GM18861 (cell line): ENCODE measurements around the gene AFAP1L1.

ENCODE experiments used
- ATAC-seq: cut with Tn5 transposase; IDR thresholded peaks from one replicate; pipeline ENCODE4 v1.9.1; 2021; ENCODE audit not compliant: unreplicated experiment

The AFAP1L1 gene

GRCh38 chr5:149344151-149344550 is 72.5 kb downstream of the AFAP1L1 start:
- no peak for ATAC-seq

GRCh38 chr5:149345147-149345891 is 73.7 kb downstream of the AFAP1L1 start, which contains the start of gene GRPEL2:
TSS of gene GRPEL2 (plus strand) at chr5:149345499. CDS start at chr5:149345540, 41 bp downstream.
- ATAC-seq = peak; percentile 94

GRCh38 chr5:149345892-149346222 is 74.2 kb downstream of the AFAP1L1 start:
- ATAC-seq = no peak

- no peak for ATAC-seq
These were observed 76.9 kb downstream of the AFAP1L1 start for GRCh38 chr5:149348518-149348917.

DNA sequence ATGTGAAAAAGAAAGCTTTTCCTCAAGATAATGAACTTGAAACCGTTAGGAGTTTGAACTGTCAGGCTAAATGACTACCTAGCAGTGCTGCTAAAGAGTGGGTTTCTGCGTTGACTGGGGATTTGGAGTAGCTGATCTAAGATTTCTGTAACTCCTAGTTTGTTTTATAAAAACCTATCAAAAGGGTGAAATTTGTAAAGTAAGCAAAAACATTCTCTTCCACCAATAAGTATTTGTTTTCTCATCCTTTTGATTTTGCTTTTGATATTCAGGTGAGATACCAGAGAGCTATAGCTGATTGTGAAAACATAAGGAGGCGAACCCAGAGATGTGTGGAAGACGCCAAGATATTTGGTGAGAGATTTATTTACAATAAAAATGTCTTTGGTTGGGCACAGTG is 77.7 kb downstream of the AFAP1L1 start:
- ATAC-seq = no peak

GRCh38 chr5:149352169-149352568 is 80.5 kb downstream of the AFAP1L1 start:
- ATAC-seq = no peak

- ATAC-seq = no peak
These were observed 82.3 kb downstream of the AFAP1L1 start for GRCh38 chr5:149353911-149354310.

GRCh38 chr5:149355688-149356087 is 84.0 kb downstream of the AFAP1L1 start:
- ATAC-seq = no peak

GRCh38 chr5:149356391-149356790 is 84.7 kb downstream of the AFAP1L1 start:
- no peak for ATAC-seq

GRCh38 chr5:149357370-149358293 is 86.0 kb downstream of the AFAP1L1 start, which contains the start of gene PCYOX1L:
TSS of gene PCYOX1L (plus strand) at chr5:149358046. CDS start at chr5:149358069, 23 bp downstream.
- ATAC-seq = peak; percentile 97

GRCh38 chr5:149358294-149358651 is 86.6 kb downstream of the AFAP1L1 start:
- no peak for ATAC-seq

DNA sequence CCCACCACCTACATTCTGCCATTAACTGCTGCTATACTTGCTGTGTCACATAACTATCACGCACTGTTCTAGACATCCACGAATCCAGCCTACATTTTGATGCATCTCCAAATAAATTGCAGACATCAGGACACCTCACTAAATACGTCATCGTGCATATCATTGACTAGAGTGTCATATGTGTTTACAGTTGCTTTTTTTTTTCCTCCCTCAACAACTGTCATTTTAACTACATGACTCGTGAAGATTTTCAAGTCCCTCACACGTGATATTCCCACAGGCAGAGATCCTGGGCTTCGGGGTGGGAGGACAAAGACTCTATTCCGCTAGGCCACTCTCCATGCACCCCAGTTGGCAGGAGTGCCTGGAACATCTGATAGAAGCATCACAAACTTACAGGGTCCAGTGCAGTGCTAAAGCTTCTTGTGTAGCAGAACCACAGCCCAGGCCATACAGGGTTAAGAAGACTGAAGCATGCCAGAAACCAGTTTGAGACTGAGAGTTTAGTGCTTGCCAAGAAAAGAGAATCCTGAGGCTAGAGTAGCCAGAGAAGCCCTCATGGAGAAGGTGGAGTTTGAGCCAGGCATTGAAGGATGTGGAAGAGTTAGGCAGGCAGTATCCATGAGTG is 87.3 kb downstream of the AFAP1L1 start:
- no peak for ATAC-seq

DNA sequence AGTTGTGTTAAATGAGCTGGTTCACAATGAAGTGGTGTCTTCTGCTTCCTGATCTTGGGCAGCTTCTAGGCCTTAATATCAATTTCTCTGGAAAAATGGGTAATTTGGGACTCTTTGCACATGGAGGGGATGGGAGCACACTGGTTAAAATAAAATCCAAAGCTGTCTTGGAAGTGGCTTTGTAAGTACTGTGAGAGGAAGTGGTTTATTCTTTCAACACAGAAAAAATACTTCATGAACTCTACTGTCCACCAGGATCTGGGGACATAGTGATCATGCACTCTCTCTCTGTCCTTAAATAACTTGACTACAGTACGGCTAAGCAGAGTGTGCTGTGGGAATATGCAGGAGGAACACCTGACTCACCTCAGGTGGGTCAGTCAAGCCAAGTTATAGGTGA is 88.6 kb downstream of the AFAP1L1 start:
- ATAC-seq = no peak

- no peak for ATAC-seq
These were observed 90.9 kb downstream of the AFAP1L1 start for GRCh38 chr5:149362541-149362940.

DNA sequence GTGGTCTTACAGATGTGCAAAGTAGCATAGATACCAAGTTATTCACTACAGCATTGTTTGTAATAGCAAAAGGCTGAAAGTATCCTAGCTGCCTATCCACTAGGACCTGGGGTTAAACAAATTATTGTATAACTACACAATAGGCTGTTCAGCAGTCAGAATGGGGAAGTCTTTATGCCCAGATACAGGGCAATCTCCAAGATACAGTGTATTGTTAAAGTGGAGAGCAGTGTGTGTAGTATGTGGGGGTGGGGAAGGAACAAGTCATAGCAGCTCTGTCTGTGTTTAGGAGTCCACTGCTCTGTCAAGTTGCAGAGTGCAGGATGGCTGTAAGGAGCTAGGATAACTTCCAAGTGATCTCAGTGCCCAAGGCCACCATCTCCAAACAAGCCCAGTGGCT is 91.7 kb downstream of the AFAP1L1 start:
- ATAC-seq = no peak

DNA sequence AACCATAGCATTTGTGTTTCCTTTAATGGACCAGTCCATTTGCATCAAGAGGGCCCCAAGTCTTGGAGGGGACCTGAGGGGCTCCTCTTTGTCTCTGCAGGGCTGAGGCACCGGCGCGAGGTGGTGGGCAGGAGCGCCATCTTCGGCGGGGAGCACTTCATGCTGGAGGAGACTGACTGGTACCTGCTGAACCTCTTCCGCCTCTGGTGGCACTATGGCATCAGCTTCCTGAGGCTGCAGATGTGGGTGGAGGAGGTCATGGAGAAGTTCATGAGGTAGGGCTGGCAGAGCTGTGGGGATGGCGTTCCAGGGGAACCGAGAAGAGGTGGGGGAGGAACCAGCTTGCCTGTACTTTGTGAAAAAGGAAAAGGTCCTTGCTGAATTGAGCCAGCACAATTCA is 92.3 kb downstream of the AFAP1L1 start:
- ATAC-seq = no peak

- no peak for ATAC-seq
These were observed 93.1 kb downstream of the AFAP1L1 start for GRCh38 chr5:149364719-149365118.

GRCh38 chr5:149365418-149365817 is 93.8 kb downstream of the AFAP1L1 start:
- ATAC-seq = no peak

DNA sequence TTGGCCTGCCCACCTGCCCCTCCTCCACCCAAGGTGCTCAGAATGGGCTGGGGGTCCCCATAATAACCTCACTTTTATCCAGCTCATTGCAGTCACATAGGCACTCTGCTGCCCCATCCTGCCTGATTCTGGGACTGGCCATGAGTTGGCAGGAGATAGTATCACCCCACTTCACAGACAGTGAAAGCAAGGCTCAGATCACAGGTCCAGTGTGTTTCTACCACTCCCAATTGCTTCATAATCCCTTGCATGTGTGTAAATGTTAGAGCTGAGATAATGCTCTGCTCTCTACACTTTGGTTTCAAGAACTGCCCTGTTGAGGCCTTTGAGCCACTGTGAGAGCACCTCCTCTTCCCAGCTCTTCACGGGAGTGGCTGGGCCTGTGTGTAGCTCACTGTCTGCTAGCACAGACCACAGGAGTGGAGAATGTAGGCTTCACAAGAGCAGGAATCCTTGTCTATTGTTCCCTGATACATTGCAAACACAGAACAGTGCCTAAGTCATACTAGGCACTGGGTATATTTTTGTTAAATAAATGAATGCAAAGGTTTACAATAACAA is 94.6 kb downstream of the AFAP1L1 start:
- ATAC-seq = no peak

- ATAC-seq = peak; percentile 71
These were observed 95.8 kb downstream of the AFAP1L1 start for GRCh38 chr5:149367249-149367971.
